AG09319 (cell line): Measurements from ENCODE around the gene SLAMF7.

Source experiments
- DNase-seq: peaks from one replicate; pipeline ENCODE4 v3.0.0-alpha.2; 2010; ENCODE audit warnings: low read depth; ENCODE audit errors: extremely low read depth
- TF ChIP-seq, protein P1 (sequence below): IDR thresholded peaks from 2 replicates; pipeline ENCODE4 v1.5.1; 2011; ENCODE audit warnings: low read depth, mild to moderate bottlenecking, inconsistent platforms, low read length, moderate library complexity

SLAMF7 gene

GRCh38 chr1:160733898-160734297, 5.1 kb upstream of the SLAMF7 start:
- no peak for DNase-seq
- TF ChIP-seq, protein P1, sequence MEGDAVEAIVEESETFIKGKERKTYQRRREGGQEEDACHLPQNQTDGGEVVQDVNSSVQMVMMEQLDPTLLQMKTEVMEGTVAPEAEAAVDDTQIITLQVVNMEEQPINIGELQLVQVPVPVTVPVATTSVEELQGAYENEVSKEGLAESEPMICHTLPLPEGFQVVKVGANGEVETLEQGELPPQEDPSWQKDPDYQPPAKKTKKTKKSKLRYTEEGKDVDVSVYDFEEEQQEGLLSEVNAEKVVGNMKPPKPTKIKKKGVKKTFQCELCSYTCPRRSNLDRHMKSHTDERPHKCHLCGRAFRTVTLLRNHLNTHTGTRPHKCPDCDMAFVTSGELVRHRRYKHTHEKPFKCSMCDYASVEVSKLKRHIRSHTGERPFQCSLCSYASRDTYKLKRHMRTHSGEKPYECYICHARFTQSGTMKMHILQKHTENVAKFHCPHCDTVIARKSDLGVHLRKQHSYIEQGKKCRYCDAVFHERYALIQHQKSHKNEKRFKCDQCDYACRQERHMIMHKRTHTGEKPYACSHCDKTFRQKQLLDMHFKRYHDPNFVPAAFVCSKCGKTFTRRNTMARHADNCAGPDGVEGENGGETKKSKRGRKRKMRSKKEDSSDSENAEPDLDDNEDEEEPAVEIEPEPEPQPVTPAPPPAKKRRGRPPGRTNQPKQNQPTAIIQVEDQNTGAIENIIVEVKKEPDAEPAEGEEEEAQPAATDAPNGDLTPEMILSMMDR: no peak

GRCh38 chr1:160734301-160734700, 4.7 kb upstream of the SLAMF7 start:
- DNase-seq: no peak
- TF ChIP-seq, protein P1: no peak

DNA sequence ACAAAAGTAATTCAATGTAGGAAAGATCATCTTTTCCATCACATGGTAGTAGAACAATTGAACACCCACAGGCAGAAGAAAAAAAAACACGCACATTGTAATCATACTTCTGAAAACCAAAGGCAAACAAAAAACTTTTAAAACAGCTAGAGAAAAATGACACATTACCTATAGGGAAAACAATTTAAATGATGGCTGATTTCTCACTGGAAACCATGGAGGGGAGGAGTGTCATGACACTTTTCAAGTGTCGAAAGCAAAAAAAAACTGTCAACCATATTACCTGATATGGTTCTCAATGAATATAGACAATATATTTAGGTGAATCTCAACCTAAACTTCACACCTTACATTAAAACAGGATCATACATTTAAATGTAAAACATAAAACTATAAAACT, 776 bp upstream of the SLAMF7 start:
- DNase-seq: no peak
- TF ChIP-seq, protein P1: no peak

- TF ChIP-seq, protein P1: no peak
- no peak for DNase-seq
Observed at GRCh38 chr1:160740133-160740688, 1.2 kb downstream of the SLAMF7 start.

GRCh38 chr1:160741092-160741501, 2.0 kb downstream of the SLAMF7 start:
- DNase-seq: no peak

DNA sequence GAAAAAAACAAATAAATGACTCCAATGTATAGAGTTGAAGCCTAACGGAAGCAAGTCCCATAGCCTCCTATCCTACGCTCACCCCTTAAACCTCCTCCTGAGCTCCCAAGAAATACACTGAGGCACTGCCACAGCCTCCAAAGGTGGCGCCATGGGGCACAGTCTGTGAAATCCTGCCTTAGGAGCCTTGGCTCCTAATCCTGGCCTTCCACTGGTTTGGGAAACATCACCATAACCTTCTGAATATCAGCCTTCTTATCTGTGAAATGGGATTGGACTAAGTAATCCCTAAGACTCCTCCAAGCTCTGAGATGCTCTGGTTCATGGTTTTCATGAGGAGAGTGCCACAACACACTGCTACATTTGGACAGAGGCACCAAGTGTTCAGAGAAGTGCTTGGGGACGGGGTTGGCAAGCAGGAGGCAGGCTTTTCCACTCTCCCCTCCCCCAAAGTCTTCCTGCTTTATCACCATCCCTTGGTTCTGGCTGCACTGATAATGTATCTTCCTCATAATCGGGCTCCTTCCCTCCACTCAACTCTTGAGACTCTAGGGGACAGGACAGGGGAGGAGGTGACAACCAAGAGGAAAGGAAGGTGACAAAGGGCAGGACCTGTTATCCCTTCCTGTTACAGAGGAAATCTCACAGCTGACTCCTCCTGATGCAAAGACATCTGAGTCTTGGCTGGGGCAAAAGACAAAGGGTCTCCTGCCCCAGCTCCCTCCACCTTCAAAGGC, 2.7 kb downstream of the SLAMF7 start:
- TF ChIP-seq, protein P1: no peak

More at GRCh38 chr1:160741092-160741501, 2.0 kb downstream of the SLAMF7 start:
- TF ChIP-seq, protein P1: no peak

DNA sequence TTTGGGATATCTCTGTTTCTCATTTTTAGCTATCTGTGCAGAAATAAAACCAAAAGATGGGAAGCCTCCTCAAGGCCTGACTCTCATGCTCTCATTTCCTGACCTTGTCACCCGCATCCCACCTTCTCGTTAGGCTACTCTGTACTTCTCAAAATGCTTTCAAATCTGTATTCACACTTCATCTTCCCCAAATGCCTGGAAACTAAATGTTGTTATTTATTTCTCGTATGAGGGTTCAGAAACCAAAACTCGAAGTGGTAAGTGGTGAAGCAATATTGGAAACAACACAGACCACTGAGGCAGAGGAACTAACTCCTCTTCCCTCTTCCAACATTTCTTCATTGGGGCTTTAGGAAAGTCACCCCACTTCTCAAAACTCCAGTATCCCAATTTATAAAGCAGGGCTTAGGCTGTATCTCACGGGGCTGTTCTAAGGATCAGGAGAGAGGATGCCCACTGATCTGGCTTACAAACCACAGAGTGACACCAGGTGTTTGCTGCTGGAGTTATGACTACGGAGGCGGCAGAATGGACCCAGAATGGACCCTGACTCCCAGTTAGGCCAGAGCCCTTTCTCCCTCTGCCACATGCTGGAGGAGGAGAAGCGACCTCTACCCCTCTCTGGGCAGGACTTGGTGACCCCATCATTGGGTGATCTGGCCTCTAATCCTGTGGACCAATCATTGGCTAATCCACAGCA, 3.5 kb downstream of the SLAMF7 start:
- no peak for DNase-seq
- TF ChIP-seq, protein P1: no peak

More for the DNA sequence above, 2.7 kb downstream of the SLAMF7 start:
- no peak for DNase-seq
